AG20443 (cell line): ENCODE measurements around the gene F2RL2.

Experiments used
- DNase-seq: peaks from one replicate; pipeline ENCODE4 v3.0.0; 2012; ENCODE audit warnings: low spot score, mixed read lengths

F2RL2 gene, protein sequence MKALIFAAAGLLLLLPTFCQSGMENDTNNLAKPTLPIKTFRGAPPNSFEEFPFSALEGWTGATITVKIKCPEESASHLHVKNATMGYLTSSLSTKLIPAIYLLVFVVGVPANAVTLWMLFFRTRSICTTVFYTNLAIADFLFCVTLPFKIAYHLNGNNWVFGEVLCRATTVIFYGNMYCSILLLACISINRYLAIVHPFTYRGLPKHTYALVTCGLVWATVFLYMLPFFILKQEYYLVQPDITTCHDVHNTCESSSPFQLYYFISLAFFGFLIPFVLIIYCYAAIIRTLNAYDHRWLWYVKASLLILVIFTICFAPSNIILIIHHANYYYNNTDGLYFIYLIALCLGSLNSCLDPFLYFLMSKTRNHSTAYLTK

DNA sequence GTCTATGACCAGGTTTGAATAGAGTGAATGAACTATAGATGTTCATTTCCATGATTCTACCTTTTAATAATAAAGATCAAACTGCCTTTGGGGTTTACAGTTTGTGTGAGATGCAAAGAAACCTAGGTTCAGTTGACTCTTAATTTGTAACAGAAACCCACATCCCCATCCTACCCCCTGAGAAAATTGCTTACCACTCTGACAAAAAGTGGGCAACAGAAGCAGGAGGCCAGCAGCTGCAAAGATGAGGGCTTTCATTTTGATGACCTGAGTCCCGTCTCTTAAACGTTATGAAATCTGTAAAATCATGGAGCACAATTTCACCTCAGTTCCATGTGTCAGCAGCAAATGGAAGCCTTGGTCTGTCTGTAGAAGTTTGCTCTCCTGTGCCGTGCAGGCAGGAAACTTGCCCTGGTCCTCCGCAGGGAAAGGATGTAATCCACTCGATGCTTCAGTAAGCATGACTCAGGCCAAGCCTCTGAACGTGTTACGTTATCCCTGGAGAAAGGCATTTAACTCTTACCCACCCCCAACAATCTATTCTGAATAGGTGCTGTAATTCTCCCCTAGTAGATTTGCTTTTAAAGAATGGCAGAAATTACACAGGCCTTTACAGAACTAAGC is at the start of gene F2RL2:
TSS of gene F2RL2 (minus strand) at position 431 of the 624 bp plus-strand sequence. CDS start at position 258, 173 bp downstream.
- peak; percentile 55 for DNase-seq

DNA sequence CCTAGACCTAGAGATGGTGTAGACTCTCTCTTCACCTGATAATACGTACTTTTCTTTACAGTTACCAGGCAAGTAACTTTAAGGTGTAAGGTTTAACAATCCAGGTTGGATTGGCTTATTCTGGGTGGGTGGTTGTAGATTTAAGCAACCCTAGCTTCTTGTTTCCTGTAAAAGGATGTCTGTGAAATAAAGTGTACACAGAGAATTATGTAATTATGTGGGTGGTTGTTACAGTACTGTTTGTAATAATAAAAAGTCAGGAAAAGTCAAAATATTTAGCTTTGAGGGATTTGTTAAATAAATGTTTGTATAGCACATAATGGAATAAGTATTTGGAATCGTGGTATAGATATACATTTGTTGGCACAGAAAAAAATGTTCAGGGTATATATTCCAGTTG is 49.0 kb upstream of the F2RL2 start:
- DNase-seq, result no peak

DNA sequence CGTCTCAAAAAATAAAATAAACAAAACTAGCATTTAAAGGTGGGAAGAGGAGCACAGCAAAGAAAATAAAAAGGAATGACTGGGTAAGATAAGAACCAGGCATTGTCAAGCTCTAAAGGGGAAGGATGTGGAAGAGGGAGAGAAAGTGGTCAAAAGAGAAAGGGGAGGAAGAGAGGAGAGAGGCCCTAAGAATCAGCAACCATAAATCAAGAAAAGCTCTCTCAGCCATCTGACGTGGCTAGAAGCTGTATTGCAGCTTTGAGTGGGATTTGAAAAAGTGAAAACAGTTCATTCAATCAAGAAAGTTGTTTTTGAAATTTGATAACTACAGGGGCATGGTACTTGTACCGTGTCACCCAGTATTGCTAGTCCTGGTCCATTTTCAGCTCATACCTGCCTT is 47.3 kb upstream of the F2RL2 start:
- no peak for DNase-seq

DNA sequence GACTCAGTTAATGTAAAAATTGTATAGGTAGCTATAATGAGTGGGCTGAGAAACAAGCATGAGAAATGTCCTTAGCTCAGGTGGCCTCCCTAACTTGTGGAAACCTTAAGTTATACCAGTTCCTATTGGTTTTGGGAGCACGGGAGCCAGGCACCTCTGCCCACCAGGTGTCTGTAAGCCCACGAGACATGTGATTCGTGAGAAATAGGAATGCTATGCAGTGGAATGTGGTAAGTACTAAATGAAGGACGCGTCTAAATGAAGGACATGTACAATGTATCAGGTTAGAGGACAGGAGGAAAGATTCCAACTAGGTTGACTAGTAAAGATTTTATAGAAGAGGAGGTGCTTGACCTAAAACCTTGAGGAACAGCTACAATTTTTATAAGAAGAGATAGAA is 46.0 kb upstream of the F2RL2 start:
- DNase-seq, result no peak

DNA sequence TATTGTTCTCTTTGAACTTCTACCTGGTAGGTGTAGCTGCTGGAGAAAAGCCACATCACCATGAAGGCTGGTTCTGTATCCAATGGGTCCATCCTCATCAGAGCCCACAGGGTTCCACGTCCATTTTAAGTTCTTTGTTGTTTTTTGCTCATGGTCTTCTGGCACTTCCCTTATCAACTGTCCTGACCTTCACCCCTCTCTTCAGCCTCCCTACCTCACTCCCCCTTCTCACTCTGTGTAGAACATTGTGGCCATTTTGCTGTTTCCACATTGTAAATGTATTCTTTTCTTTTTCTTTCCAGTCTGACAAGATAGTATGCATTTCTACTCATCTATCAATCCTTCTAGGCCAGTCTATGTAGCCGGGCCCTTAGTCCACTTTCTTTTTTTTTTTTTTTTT is 44.3 kb upstream of the F2RL2 start:
- DNase-seq, result no peak

DNA sequence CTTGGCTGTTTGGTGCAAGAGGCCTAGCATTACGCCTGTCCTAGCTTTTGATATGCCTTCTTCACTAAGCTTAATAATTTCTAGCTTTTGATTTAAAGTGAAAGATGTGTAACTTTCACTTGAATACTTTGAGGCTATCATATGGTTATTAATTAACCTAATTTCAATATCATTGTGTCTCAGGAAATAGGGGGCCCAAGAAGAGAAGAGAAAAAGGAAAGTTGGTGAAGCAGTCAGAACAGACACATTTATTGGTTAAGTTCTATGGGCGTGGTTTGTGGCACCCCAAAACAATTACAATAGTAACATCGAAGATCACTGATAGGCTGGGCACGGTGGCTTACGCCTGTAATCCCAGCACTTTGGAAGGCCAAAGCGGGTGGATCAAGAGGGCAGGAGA is 40.9 kb upstream of the F2RL2 start:
- DNase-seq, result no peak

DNA sequence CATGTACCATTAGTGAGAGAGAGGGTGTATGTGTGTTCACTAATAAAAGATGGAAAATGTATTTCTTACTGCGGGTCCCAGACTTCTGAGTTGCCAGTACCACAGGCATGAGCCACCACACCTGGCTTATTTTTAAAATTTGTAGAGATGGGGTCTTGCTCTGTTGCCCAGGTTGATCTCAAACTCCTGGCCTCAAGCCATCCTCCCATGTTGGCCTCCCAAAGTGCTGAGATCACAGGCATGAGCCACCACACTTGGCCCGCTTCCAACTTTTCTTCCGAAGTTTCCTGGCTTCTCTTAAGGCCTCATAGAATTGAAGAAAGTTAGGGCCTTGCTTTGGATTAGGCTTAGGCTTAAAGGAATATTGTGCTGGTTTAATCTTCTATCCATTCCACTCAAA is 40.4 kb upstream of the F2RL2 start:
- DNase-seq, result no peak

DNA sequence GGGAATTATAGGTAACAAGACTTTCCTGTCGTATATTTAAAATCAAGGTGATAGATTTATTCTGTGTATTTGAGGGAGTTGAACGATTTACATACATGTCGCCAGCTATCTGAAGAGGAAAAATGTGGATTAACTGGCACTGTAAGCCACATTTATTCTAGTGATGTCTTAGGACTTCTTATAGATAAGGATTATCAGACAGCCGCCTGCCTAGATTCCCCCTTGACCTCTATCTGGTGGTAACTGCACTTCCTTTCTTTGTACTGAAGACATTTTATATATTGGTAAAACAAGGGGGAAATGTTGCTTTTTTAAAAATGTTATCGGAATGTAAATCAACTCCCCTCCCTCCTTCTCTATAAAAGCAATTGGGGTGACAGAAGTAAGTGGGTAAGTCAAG is 39.3 kb upstream of the F2RL2 start:
- no peak for DNase-seq

DNA sequence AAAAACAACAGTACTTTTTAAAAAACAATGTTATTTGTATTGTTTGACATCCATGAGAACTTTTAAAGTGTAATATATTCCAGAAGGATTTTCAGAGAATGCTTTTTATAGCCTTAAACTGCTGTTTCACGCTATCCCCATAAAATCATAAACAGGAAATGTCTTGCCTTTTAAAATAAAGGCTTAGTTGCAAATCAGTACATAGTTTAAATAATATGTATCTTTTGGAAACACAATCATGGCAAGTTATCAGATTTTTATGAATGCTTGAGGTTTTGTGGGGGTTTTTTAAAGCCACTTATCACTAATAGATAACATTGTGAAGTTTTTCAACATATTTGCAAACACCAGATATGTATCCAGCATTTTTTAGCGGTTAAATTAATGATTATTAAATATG is 37.2 kb upstream of the F2RL2 start:
- DNase-seq, result no peak

DNA sequence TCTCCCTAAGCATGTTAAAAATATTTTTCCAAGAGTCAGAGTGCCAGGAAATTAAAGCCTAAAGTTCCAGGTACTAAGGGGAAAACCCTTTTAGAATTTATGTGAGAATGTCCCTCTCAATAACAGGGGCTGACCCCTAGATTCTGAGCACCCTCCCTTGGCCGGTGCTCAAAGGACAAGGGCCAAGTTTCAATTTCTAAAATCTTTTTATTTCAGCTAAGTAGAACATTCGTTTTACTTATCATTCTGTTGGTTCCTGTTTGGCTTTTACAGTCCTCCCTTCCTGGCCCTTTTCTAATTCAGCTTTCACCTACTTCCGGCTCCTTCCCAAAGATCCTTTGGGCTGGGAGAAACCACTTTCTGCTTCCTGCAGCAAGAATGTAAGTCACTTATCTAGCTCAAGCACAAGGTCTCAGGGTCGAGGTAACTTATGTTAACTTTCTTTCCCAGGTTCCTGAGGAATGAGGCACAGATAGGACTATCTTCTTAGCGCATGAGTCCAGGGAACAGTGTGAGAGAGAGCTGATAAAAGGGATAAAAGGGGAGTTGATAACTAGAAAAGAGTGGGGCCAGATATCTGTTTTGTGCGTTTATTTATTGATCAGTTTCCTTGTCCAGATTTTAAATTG is 34.6 kb upstream of the F2RL2 start:
- no peak for DNase-seq

DNA sequence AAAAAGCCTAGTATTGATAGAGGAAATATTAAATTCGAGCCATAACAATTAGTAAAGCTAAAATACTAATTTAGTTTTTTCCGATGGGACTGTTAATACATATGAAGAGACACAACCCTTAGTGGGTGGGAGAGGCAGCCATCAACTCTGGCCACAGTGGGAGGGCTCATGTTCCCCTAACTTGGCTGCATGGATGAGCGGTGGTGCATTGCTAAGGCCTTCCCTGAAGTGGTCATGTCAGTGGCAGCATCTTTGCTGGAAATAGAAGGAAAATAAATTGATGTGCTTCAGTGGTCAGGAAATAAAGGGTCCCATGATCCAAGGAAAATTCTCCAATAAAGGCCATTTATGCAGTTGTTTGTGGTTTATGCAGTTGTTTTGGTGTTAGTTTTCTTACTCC is 33.9 kb upstream of the F2RL2 start:
- no peak for DNase-seq

DNA sequence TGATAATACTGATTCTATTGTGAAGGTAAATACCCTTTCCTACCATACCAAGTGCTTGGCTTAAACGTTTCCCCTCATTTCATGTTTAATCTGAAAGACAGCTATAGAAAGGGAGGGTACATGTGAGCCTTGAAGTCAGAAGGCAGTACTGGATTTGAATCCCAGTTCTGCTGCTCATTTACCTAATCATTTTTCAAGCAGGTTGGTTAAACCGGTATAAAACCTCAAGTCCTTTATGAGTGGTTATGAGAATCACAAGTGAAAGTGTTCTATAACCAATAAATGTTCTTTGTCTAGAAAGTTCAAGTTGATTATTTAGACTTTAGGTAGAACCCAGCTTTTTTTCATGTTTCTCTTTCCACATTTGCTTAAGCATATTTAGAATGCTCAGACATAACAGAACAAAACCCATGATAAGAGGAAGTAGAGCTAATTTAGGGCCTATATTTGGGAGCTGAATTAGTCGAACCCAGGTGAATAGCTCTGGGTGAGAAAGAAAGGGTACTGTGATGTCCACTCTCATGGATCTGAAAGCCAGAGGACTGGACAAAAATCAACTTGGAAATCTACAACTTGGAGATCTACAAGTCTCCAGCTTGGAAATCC is 29.7 kb upstream of the F2RL2 start:
- no peak for DNase-seq

DNA sequence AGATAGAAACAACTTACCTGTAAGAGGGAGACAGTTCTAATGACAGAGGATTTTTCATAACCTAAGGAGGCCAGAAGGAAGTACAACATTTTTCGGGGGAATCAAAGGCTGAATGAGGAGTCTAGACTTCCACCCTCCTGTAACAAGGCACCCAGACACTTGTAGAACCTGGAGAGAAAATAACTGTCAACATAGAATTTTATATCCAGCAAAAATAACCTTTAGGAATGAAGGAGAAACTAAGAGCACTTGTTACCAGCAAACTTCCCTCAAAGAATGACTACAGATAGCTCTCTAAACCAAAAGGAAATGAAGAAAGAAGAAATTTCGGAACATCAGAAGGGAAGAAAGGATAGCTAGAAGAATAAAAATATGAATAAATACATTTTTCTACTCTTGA is 25.9 kb upstream of the F2RL2 start:
- DNase-seq, result no peak

DNA sequence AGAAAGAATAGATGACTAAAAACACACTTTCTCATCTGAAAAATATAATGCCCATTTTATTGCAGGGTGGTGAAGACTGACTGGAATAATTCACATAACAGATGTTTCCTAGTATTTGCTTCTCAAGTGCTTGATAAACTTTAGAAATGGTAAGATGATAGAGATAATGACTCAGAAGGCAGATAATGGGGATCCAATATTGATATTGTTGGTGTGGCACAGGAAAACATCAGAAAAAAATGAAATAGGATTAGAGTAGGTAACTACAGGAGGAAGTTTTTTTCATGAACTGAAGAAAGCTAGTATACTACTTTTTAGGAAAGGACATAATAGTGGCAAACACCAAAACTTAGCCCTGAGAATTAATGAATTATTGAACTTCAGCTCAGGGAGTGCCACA is 20.2 kb upstream of the F2RL2 start:
- no peak for DNase-seq

DNA sequence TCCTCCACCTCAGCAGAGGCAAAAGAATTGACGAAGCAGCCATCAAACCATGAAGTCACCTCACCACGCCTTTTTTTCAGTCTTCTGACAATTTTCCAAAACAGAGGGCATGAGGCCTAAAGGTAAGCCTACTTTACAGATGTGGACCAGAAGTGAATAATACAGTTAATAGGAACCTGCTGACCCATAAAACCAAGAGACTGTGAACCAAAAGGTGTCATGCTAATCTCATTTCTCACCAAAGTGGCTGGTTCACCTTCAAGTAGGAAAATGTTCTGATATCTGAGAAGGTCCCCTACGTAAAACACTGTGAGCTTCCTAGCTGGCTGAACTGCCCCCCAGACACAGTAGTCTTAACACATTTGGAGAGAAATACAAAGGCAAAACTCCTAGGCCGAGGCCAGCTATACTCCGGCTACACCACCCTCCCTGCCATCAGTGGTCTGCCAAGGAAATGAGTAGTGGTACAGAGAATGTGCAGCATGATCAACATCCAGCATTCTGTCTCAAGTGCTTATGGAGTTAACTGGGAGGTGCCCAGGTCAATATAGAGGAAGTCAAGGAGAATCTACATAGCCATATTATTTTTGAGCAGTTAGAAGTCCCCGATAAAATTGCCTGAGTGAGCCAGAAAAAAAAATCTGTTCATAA is 19.3 kb upstream of the F2RL2 start:
- no peak for DNase-seq

DNA sequence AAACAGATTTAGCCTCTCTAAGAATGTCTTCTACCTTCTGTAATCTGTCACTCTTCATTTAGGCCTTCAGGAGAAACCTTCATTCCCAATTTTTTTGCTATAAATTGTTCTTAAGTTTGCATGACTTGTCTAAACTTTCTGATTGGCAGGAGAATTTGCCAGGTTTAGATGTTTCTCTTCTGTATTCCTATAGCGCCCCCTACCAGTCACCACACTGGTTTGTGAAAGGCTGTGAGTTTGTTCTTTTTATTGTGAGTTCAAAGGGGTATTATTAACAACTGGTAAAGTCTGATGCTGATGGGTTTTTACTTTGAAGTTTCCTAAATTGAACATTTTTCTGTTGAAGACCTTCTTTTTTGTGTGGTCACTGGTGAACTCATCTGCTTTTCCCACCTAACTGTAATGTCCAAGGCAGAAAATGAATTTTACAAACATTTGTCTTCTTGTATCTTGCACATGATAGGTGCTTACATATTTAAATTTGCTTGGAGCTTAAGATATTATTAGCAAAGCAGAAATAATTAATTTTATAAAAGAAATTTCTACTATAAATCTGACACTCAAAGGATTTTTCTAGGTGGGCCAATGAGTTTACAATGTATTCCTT is 18.4 kb upstream of the F2RL2 start:
- DNase-seq, result peak; percentile 41

DNA sequence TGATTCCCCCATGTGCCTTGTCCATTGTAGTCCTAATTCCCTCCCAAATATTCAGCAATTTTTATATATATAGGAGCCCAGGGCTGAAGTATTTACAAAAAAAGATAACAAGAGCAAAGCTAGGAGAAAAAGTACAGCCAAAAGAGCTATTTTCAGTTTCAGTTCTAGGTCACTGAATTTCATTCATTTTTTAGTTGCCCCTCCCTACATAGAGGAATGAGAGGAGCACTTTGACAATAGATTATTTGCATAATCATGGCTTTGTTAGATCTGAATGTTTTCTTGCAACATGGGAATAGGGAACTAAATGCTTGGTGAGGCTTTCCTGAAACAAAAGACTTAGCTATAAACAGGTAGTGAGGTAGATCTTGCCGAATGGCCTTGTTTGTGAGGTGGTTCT is 15.3 kb upstream of the F2RL2 start:
- no peak for DNase-seq

DNA sequence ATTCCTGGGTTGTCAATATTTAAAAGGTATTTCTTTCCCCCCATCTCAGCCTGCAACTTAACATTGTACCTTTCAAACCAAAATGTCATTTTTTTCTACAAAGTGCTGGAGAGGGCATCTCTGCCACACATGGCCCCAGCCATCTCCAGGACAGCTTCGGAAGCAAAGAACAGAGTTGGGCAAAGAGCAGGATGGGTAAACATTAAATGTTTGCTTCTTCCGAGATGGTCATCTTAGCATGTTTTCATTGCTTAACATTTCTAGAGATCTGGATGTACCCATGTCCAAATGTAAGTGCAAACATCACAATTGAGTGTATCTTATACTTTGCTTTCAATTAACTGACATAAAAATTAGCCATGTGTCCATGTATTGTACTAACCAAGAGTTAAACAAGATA is 14.3 kb upstream of the F2RL2 start:
- DNase-seq, result no peak

DNA sequence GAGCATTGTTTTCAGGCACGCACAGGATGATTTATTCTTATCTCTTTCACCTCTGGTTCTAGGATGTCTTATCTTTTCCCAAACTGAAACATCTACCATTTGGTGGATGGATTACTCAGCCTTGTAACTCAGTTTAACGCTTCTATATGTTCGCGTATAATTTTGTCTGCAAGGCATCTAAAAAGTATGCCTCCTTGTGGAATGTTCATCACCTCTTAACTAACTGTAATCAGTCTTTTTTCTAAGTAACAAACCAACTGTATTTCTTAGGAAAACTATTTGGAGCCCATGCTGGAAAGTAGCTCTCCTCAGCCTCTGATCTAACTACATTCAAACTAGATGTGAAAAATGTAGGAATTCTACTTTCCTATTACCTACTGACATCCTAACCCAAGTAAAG is 11.5 kb upstream of the F2RL2 start:
- DNase-seq, result no peak

DNA sequence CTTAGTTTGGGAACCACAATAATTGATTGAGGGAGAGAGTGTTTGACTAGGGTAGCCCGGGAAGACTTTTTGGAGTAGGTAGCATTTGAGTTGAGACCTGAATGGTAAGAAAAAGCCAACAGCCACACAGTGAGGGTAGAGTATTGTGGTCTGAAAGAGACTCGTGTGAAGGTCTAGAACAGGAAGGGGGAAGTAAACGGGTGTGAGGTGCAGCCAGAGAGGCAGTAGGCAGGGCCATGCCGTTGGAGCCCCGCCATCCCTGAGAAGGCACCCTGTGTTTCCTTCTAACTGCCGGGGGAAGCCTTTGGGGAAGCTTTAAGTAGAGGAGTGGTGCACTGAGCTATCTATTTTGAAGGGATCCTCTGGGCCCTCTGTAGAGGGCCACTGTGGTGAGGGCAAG is 3.5 kb upstream of the F2RL2 start:
- DNase-seq, result no peak

DNA sequence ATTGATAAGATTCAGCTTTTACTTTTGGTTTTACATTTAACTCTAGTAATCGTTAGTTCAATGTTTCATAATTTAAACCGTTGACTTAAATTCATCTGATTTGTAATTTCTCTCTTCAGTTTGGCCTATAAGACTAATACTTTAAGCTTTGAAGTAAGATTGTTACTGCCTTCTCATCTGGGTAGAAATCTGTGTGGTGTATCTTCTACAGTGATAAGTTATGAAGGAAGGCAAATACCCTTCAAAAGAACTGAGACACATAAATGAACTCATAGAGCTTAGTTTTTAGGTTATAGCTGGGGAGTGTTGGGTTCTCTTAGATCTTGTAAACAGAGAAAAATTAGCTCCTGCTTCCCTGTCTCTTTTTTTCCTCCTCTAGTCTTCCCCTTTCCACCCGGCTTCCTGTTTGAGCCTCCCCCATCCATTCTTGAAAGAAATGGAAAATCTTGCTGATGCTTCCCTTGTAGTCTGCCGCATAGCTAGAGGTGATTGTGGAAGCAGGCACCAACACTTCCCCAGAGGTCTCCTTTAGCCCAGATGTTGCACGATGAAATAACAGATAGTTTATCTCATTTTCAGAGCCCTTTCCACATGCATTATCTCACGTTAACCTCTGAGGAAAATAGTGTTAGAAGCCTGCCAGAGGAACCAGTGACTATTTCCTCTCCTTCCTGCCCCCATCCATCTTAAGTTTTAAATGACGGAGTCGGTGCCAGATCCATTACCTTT is 2.0 kb upstream of the F2RL2 start:
- no peak for DNase-seq
